HG03060 (cell line): ENCODE results near the gene RER1.

Source experiments
- ATAC-seq: cut with Tn5 transposase; IDR thresholded peaks from one replicate; pipeline ENCODE4 v1.9.1; 2021; ENCODE audit warnings: low read depth, moderate number of reproducible peaks; ENCODE audit not compliant: unreplicated experiment

The RER1 gene

GRCh38 chr1:2375246-2375922 lies 16.3 kb upstream of the RER1 start:
- ATAC-seq = no peak

- ATAC-seq = no peak
These were observed 15.7 kb upstream of the RER1 start for GRCh38 chr1:2375923-2376260.

- ATAC-seq = no peak
These were observed 15.3 kb upstream of the RER1 start for GRCh38 chr1:2376261-2376741.

GRCh38 chr1:2376931-2377672 lies 14.5 kb upstream of the RER1 start:
- ATAC-seq = no peak

- no peak for ATAC-seq
These were observed 13.7 kb upstream of the RER1 start for GRCh38 chr1:2377751-2378440.

- no peak for ATAC-seq
These were observed 13.2 kb upstream of the RER1 start for GRCh38 chr1:2378441-2378851.

GRCh38 chr1:2378956-2379732 lies 12.5 kb upstream of the RER1 start:
- ATAC-seq = no peak

GRCh38 chr1:2379733-2380404 lies 11.8 kb upstream of the RER1 start:
- ATAC-seq = no peak

GRCh38 chr1:2380816-2381591 lies 10.6 kb upstream of the RER1 start:
- no peak for ATAC-seq

- ATAC-seq = no peak
These were observed 9.7 kb upstream of the RER1 start for GRCh38 chr1:2381741-2382620.

GRCh38 chr1:2382621-2383361 lies 8.8 kb upstream of the RER1 start:
- no peak for ATAC-seq

GRCh38 chr1:2383576-2383975 lies 8.1 kb upstream of the RER1 start:
- no peak for ATAC-seq

GRCh38 chr1:2384130-2384860 lies 7.3 kb upstream of the RER1 start:
- ATAC-seq = no peak

GRCh38 chr1:2384941-2385481 lies 6.6 kb upstream of the RER1 start:
- no peak for ATAC-seq

- no peak for ATAC-seq
These were observed 5.9 kb upstream of the RER1 start for GRCh38 chr1:2385606-2386280.
